ENCODE measurements around the gene THOC1.
"Not testable (repeated sequence)": the region's sequence is repeated elsewhere in the genome, so short reads cannot be mapped to it uniquely, and the experiment has no call there.

THOC1 gene, protein sequence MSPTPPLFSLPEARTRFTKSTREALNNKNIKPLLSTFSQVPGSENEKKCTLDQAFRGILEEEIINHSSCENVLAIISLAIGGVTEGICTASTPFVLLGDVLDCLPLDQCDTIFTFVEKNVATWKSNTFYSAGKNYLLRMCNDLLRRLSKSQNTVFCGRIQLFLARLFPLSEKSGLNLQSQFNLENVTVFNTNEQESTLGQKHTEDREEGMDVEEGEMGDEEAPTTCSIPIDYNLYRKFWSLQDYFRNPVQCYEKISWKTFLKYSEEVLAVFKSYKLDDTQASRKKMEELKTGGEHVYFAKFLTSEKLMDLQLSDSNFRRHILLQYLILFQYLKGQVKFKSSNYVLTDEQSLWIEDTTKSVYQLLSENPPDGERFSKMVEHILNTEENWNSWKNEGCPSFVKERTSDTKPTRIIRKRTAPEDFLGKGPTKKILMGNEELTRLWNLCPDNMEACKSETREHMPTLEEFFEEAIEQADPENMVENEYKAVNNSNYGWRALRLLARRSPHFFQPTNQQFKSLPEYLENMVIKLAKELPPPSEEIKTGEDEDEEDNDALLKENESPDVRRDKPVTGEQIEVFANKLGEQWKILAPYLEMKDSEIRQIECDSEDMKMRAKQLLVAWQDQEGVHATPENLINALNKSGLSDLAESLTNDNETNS

GRCh38 chr18:267688-268552 is at the start of gene THOC1:
THOC1 (minus strand) TSS chr18:268047; CDS start chr18:268019, 28 bp downstream.
- peak; percentile 54 for DNase-seq

GRCh38 chr18:317618-318017 is 49.8 kb upstream of the THOC1 start:
- no peak for DNase-seq

DNA sequence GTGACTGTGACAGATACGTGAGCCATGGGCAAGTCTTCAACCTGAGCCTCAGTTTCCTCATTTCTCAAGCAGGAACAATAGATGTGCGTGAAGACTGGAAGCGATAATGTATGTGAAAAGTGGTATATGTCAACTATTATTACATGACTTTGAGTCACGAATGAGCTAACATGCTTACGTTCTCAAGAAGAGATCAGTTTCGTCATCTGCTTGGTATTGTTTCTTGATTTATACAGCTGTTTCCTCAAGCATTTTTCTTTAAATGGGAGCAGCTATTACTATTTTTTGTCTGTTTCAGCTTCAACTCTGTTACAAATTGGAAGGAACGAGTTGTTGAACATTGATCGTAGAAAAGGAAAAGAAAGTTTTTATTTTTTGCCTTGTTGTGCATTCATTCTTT is 48.5 kb upstream of the THOC1 start:
- DNase-seq, result no peak

- no peak for DNase-seq
These were observed 46.1 kb upstream of the THOC1 start for GRCh38 chr18:313931-314330.

DNA sequence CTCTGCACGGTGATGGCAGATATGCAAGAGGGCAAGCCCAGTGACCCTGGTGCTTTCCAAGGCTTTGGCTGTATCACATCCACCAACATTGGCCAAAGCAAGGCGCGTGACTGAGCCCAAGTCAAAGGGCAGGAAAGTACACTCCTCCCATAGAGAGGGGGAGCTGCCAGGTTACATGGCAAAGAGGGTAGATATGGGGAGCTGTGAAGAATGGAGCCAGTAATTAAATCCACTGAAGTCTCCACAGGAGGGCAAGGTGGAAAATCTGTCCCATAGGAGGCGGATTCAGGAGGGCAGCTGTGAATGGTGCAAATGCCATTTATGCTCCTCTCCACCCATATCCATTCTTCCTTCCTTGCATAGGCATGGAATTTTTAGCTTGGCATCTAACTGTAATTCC is 44.6 kb upstream of the THOC1 start:
- no peak for DNase-seq

- no peak for DNase-seq
These were observed 42.2 kb upstream of the THOC1 start for GRCh38 chr18:310042-310441.

DNA sequence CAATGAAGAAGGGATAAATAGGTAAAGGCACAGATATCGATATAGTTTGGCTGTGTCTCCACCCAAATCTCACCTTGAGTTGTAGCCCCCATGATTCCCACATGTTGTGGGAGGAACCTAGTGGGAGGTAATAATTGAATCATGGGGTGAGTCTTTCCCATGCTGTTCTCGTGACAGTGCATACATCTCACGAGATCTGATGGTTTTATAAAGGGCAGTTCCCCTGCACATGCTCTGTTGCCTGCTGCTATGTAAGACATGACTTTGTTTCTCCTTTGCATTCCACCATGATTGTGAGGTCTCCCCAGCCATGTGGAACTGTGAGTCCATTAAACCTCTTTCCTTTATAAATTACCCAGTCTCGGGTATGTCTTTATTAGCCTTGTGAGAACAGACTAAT is 40.2 kb upstream of the THOC1 start:
- not testable (repeated sequence) for DNase-seq

DNA sequence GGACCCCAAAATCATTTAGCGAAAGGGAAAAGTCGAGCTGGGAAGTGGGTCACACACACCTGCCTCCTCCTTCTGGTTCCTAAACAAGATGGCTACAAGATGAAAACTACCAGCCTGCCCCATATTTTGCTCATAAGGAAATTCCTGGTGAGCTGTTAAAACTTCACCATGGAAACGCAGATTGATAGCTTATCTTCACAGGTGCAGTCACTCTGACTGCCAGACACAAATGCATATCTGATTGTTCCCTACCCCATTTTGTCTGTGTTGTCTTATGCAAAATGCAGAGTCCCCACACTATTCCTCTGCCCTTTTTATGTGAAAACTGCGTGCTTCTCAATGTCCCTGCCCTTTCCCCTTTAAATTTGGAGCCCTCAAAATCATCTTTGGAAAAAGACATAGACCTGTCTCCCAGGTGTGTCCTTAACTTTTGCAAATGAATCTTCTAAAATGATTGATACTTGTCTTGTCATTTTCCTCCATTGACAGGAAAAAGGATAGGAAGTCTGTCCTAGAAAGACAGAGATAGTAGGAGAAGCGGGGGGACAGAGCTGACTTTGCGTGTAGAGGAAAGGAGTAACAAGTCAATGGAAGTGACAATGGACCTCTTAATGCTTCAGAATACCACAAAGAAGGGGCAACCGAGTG is 38.9 kb upstream of the THOC1 start:
- no peak for DNase-seq

DNA sequence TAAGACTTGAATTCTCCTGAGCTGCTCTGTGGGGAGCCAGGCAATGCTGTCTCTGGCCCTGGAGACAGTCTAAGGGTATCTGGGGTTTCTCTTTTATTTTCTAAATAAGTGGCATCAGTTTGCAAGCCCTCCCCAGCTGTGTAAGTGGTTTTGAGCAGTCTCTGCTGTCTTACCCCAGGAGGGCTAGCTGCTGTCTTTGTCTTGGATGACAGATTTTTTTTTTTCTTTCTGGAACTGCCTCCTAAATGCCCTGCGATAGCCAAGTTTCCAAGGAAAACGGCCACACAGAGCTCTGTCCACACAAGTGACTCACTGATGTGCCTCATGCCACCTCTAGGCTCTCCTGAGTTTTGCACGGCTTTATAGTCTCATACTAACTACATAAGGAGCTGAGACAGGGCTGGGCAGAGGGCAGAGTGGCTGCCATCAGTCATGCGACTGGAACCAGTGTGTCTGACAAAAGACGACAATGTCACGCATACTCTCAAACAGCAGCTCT is 37.2 kb upstream of the THOC1 start:
- DNase-seq, result no peak

- no peak for DNase-seq
These were observed 35.8 kb upstream of the THOC1 start for GRCh38 chr18:303607-304006.

GRCh38 chr18:303011-303410 is 35.2 kb upstream of the THOC1 start:
- DNase-seq, result no peak

GRCh38 chr18:302097-302496 is 34.2 kb upstream of the THOC1 start:
- DNase-seq, result no peak

DNA sequence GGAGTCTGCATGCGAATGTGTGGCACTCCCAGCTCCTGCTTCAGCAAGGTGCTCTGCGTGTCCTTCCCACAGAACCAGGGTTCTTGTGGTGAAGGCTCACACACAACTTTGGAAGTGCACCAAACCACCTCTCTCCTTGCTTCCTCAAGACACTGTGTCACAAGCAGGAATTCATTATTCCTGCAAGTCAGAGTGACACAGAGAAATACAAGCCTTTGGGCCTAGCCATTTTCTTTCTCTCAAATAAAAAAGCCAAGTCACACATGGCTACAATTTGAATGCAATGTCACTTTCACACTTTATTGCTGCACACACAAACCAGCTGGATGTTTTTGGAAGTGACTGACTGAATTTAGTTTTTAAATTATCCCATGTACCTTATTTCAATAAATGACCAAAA is 30.1 kb upstream of the THOC1 start:
- DNase-seq, result no peak

GRCh38 chr18:295756-296490 is 28.1 kb upstream of the THOC1 start:
- no peak for DNase-seq

GRCh38 chr18:294566-294965 is 26.7 kb upstream of the THOC1 start:
- DNase-seq, result no peak

DNA sequence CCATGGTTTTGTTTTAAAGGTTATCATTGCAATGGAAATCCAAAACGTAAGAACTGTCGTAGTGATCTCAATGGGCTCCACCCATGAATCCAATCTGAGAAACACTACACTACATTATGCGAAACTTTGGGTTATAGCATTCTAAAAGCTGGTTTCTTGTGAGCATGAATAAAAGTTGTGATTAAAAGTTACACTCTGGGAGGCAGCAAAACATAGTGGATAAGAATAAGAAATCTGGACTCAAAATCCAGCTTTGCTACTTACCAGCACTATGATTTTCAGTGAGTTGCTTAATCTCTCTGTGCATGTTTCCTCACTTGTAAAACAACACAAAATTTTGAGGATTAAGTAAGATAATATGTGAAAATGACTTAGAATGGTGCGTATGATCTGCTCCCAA is 25.7 kb upstream of the THOC1 start:
- DNase-seq, result no peak

GRCh38 chr18:292271-292670 is 24.4 kb upstream of the THOC1 start:
- DNase-seq, result no peak

DNA sequence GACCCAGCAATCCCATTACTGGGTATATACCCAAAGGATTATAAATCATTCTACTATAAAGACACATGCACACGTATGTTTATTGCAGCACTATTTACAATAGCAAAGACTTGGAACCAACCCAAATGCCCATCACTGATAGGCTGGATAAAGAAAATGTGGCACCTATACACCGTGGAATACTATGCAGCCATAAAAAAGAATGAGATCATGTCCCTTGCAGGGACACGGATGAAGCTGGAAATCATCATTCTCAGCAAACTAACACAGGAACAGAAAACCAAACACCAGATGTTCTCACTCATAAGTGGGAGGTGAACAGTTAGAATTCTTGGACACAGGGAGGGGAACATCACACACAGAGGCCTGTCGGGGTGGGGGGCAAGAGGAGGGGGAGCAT is 22.1 kb upstream of the THOC1 start:
- DNase-seq, result not testable (repeated sequence)

DNA sequence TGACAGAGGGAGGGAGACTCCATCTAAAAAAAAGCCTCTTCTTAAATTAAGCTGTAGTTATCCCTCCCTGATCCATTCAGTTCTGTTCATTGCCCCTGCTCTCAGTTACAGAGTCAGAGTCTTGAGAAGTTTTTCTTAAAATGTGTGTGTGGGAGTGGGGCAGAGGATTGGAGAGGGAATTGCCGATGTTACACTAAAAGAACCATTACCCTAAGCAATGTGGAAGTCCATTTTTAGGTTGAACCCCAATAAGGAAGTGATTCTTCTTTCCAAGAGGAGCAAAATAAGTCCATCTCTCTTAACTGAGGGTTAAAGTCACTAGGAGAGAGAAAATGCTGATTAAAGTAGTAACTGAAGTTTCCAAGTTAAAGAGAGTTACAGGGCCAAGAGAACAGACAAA is 21.2 kb upstream of the THOC1 start:
- no peak for DNase-seq

DNA sequence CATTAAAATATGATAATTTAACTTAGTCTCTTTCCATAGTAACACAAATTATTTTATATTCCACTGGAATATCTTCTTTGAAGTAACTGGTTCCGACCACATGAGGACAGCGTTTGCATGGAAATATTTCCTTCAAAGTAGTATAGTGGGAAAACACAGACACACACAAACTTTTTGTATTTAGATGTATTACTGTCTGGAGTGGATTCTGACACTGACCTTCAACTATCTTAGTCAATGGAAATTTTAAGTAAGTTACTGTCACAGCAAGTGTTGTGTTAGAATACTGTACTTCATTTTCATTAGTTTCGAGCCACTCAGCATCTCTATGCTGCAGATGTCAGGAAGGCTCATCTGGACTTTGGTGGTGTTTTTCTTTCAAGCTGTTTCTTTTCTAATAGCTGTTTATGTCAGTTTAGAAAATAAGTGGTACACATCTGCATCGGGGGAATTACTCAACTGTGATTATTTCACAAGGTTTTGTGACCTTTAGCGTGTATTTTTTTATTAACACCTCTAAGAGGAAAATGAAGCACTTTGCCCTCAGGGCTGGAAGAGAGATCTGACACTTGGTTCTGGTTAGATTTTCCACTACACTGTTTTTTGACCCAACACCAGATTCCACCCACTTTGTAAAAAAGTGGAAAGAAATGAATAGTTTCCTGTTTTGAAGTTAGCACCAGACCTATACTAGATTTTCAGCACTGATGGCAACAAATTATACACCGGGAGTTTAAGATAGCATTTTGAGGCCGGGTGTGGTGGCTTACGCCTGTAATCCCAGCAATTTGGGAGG is 18.9 kb upstream of the THOC1 start:
- no peak for DNase-seq

GRCh38 chr18:285817-286216 is 18.0 kb upstream of the THOC1 start:
- DNase-seq, result no peak
